HEK293T (cell line): ENCODE data around the gene GLRB.
"Not testable (repeated sequence)": the region's sequence is repeated elsewhere in the genome, so short reads cannot be mapped to it uniquely, and the experiment has no call there.

ENCODE experiments used
- CTCF ChIA-PET: fragments of 350-600 bp; formaldehyde crosslinking; extraction: SDS; loops from one replicate; lab custom pipeline; 2021; ENCODE audit warnings: antibody characterized with exemption, inconsistent platforms; lab: Yijun Ruan, JAX
- POLR2A ChIA-PET: fragments of 350-600 bp; formaldehyde crosslinking; extraction: SDS; loops from one replicate; lab custom pipeline; 2020; ENCODE audit warnings: antibody characterized with exemption, inconsistent platforms; lab: Yijun Ruan, JAX
- DNase-seq: peaks from one replicate; pipeline ENCODE4 v3.0.0; 2012; ENCODE audit warnings: mixed read lengths; ENCODE audit errors: extremely low spot score
- ARNT ChIP-seq: fragments of 450-650 bp; IDR thresholded peaks from 2 replicates; pipeline ENCODE4 v1.6.1; 2017; ENCODE audit warnings: mild to moderate bottlenecking
- BHLHE40 ChIP-seq: fragments of 450-650 bp; IDR thresholded peaks from 2 replicates; pipeline ENCODE4 v1.6.1; 2016; ENCODE audit warnings: mild to moderate bottlenecking, moderate library complexity, borderline replicate concordance
- CTBP1 ChIP-seq: fragments of 450-650 bp; IDR thresholded peaks from 2 replicates; pipeline ENCODE4 v1.6.1; 2016; ENCODE audit warnings: borderline replicate concordance
- ELF4 ChIP-seq: fragments of 450-650 bp; IDR thresholded peaks from 2 replicates; pipeline ENCODE4 v1.6.1; 2017; ENCODE audit warnings: antibody characterized with exemption
- FOXA1 ChIP-seq: fragments of 450-650 bp; IDR thresholded peaks from 2 replicates; pipeline ENCODE4 v1.6.1; 2016; ENCODE audit warnings: mild to moderate bottlenecking
- FOXK2 ChIP-seq: fragments of 450-650 bp; IDR thresholded peaks from 2 replicates; pipeline ENCODE4 v1.6.1; 2016; ENCODE audit warnings: mild to moderate bottlenecking
- FOXM1 ChIP-seq: fragments of 450-650 bp; IDR thresholded peaks from 2 replicates; pipeline ENCODE4 v1.6.1; 2017; ENCODE audit warnings: mild to moderate bottlenecking, borderline replicate concordance
- HDGF ChIP-seq: fragments of 450-650 bp; IDR thresholded peaks from 2 replicates; pipeline ENCODE4 v1.6.1; 2017; ENCODE audit warnings: antibody characterized with exemption, borderline replicate concordance
- L3MBTL2 ChIP-seq: fragments of 450-650 bp; conservative IDR thresholded peaks from 2 replicates; pipeline ENCODE4 v1.6.1; 2016; ENCODE audit warnings: mild to moderate bottlenecking
- LEF1 ChIP-seq: fragments of 450-650 bp; IDR thresholded peaks from 2 replicates; pipeline ENCODE4 v1.6.1; 2017; ENCODE audit warnings: mild to moderate bottlenecking, borderline replicate concordance
- NFRKB ChIP-seq: fragments of 450-650 bp; IDR thresholded peaks from 2 replicates; pipeline ENCODE4 v1.6.1; 2016; ENCODE audit warnings: mild to moderate bottlenecking, moderate library complexity
- SP1 ChIP-seq: fragments of 450-650 bp; IDR thresholded peaks from 2 replicates; pipeline ENCODE4 v1.6.1; 2017
- SUZ12 ChIP-seq: fragments of 450-650 bp; IDR thresholded peaks from 2 replicates; pipeline ENCODE4 v1.6.1; 2016; ENCODE audit warnings: mild to moderate bottlenecking
- TARDBP ChIP-seq: fragments of 450-650 bp; IDR thresholded peaks from 2 replicates; pipeline ENCODE4 v1.6.1; 2016
- ZNF384 ChIP-seq: fragments of 450-650 bp; IDR thresholded peaks from 2 replicates; pipeline ENCODE4 v1.6.1; 2016
- TF ChIP-seq, protein P1 (sequence below): fragments of 450-650 bp; IDR thresholded peaks from 2 replicates; pipeline ENCODE4 v1.6.1; 2016

GLRB gene

DNA sequence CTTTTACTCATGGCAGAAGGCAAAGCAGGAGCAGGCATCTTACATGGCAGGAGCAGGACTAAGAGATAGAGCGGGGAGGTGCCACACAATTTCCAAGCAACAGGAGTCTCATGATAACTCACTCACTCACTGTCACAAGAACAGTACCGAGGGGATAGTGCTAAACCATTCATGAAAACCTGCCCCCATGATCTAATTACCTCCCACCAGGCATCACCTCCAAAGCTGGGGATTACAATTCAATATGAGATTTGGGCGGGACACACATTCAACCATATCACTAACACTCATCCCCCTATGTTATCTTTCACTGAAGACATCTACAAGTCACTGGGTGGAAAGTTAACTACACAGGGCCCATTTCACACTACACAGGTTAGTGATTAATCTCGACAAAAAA, 25.4 kb upstream of the GLRB start:
- CTCF ChIA-PET: interaction anchor here (0.6 kb wide), 1 partner anchor 344 kb away, joined by 6 read pairs; no protein-coding TSS in a partner anchor
- POLR2A ChIA-PET: interaction anchor here (1.1 kb wide), 1 partner anchor 25 kb away, joined by 3 read pairs; the partner anchor contains the start of gene GLRB
- DNase-seq: no peak
- TF ChIP-seq HDGF (no peak), L3MBTL2 (no peak), ARNT (no peak), SP1 (no peak), ELF4 (no peak), FOXA1 (no peak), CTBP1 (no peak), ZNF384 (no peak), SUZ12 (no peak), FOXK2 (no peak), NFRKB (no peak)
- TF ChIP-seq, protein P1, sequence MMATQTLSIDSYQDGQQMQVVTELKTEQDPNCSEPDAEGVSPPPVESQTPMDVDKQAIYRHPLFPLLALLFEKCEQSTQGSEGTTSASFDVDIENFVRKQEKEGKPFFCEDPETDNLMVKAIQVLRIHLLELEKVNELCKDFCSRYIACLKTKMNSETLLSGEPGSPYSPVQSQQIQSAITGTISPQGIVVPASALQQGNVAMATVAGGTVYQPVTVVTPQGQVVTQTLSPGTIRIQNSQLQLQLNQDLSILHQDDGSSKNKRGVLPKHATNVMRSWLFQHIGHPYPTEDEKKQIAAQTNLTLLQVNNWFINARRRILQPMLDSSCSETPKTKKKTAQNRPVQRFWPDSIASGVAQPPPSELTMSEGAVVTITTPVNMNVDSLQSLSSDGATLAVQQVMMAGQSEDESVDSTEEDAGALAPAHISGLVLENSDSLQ: no peak

DNA sequence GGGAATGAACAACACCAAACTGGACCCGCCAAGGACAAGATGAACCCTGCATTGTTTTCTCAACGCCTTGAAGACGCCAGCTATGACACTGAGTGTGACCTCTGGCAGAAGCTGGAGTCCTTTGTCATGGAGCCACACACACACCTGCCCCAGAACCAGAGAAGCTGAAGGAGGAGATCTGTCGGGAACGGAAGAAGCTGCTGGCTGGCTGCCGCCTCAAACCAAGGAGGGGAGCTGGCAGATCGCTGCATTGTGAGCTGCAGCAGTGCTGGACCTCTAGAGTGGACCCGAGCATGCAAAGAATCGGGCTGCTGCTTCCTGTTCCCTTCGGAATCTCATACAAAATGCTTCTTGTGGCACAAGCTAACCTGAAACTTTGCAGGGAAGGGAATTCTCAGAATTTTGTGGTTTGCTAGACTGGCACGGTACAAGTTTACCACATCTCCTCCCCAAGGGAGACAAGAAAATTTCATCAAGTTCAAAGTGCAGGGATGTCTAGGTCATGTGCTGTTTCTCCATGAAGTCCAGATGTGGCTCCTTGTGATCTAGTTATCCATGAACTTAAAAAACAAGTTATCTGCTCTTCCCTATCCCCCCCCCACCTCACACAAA, 23.4 kb upstream of the GLRB start:
- TF ChIP-seq ZNF384 (no peak), FOXK2 (no peak), NFRKB (no peak), FOXA1 (no peak), ELF4 (no peak), FOXM1 (no peak), SUZ12 (no peak), CTBP1 (no peak), LEF1 (no peak), TARDBP (no peak), HDGF (no peak), L3MBTL2 (no peak), SP1 (no peak), BHLHE40 (no peak), ARNT (no peak)
- TF ChIP-seq, protein P1: no peak
- no peak for DNase-seq
- ChIA-PET POLR2A (no interaction called here), CTCF (interaction anchor here (1.2 kb wide), 1 partner anchor 21 kb away, joined by 4 read pairs; no protein-coding TSS in a partner anchor)

DNA sequence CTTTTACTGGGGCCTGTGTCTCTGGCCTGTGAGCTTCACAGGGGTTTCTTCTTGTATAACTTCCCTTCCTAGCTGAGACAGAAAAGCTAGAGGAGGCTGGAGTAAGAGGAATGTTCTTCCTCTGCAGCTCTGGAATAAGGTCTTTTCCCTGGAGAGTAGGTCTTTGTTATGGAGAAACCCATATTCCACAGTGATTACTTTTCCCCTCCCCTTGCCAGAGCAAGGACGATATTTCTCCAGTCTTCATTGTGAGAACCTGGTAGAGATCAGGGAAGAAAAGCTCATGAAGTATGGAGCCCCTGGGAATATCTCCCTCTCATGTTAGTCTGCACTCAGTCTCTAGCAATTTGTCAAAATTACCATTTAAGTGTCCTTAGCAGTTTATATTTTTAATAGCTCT, 18.7 kb upstream of the GLRB start:
- ChIA-PET CTCF (interaction anchor here (1.1 to 1.5 kb wide), 2 partner anchors 12 kb away, joined by 3 to 5 read pairs; no protein-coding TSS in a partner anchor), POLR2A (interaction anchor here (0.8 kb wide), 1 partner anchor 689 kb away, joined by 3 read pairs; no protein-coding TSS in a partner anchor)
- no peak for DNase-seq
- TF ChIP-seq L3MBTL2 (no peak), ZNF384 (no peak), LEF1 (no peak), HDGF (no peak), CTBP1 (no peak), BHLHE40 (no peak), FOXA1 (no peak), TARDBP (no peak), FOXK2 (no peak), ELF4 (no peak), SUZ12 (no peak), NFRKB (no peak), ARNT (no peak), SP1 (no peak)
- TF ChIP-seq, protein P1: no peak

DNA sequence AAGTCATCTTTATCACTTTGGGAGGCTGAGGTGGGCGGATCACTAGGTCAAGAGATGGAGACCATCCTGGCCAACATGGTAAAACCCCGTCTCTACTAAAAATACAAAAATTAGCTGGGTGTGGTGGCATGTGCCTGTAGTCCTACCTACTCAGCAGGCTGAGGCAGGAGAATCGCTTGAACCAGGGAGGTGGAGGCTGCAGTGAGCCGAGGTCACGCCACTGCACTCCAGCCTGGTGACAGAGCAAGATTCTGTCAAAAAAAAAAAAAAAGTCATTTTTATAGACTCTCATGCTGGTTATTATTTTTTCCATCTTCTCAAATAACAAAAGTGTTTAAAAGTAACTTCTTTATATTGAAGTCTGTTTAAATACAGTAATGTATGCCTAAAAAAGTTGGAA, 17.1 kb upstream of the GLRB start:
- POLR2A ChIA-PET, DNase-seq, CTCF ChIA-PET: not testable (repeated sequence)

DNA sequence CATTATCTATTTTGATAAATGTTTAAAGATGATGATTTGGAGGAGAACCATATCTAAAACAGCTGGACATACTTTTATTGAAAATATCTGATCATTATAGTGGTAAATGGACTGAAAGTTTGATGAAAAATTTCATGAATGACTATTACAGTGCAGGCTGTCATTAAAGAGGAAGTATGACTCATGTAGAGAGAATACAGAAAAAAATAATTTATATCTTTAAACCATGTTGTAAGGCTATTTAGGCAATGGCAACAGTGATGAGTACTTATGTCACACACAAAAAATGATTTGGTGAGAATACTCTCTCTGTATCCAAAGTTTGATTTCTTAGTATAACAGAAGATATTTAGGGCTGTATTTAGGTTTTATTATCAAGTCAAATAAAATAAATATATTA, 3.9 kb upstream of the GLRB start:
- ChIA-PET CTCF (no interaction called here), POLR2A (no interaction called here)
- no peak for TF ChIP-seq FOXK2
- no peak for TF ChIP-seq L3MBTL2
- TF ChIP-seq, protein P1: no peak
- no peak for TF ChIP-seq ARNT
- no peak for TF ChIP-seq HDGF
- no peak for TF ChIP-seq SUZ12
- no peak for TF ChIP-seq FOXM1
- TF ChIP-seq ZNF384: no peak
- TF ChIP-seq FOXA1: no peak
- TF ChIP-seq ELF4: no peak
- no peak for TF ChIP-seq TARDBP
- no peak for TF ChIP-seq CTBP1
- TF ChIP-seq BHLHE40: no peak
- no peak for TF ChIP-seq NFRKB
- no peak for TF ChIP-seq LEF1
- TF ChIP-seq SP1: no peak
- no peak for DNase-seq
